Left ventricle myocardium inferior (tissue), 1 donor: ENCODE results near the gene CASZ1. TPM values are rescaled to one million over a fixed set of nuclear protein-coding genes. Genes with fewer than 3 reads are reported as not detected.
A peak's percentile ranks its signal among the peaks of the same experiment; 100 is the strongest.

Source experiments
- DNase-seq: peaks from one replicate; pipeline ENCODE4 v3.0.0-alpha.2; 2020
- H3K27ac ChIP-seq: fragments of 200-600 bp; replicated peaks from 2 replicates; pipeline ENCODE4 v1.8.0; 2021
- H3K27me3 ChIP-seq: fragments of 200-600 bp; 2 replicates; pipeline ENCODE4 v1.8.0; 2021; ENCODE audit warnings: low read depth
- H3K36me3 ChIP-seq: fragments of 200-600 bp; 2 replicates; pipeline ENCODE4 v1.8.0; 2021
- H3K4me1 ChIP-seq: fragments of 200-600 bp; 2 replicates; pipeline ENCODE4 v1.8.0; 2021
- H3K4me3 ChIP-seq: fragments of 200-600 bp; 2 replicates; pipeline ENCODE4 v1.8.0; 2021; ENCODE audit warnings: mild to moderate bottlenecking, moderate library complexity
- H3K9me3 ChIP-seq: fragments of 200-600 bp; replicated peaks from 2 replicates; pipeline ENCODE4 v1.8.0; 2021
- intact Hi-C: fragments of 100-400 bp; cut with micrococcal nuclease; formaldehyde crosslinking; loops from one replicate; pipeline ENCODE4 v1.11.0; 2022
- total RNA-seq: library from RNA; stranded (reverse); fragmentation: NEBNext Ultra II Directional; extraction: Animal tissue kit (Norgen Biotek cat#: 25700); gene quantifications from one replicate; pipeline ENCODE4 v1.2.1, GENCODE V29; 2021
- TF ChIP-seq, protein P1 (sequence below): fragments of 200-600 bp; IDR thresholded peaks from 2 replicates; pipeline ENCODE4 v1.8.0; 2021; ENCODE audit warnings: antibody characterized with exemption, mild to moderate bottlenecking, borderline replicate concordance
- donor health status: DM: no; HTN: yes; CAD: no; lungs with severe emphysema.

Gene CASZ1
- total RNA-seq, 1 donor from 2014 or later = 56.3 TPM

DNA sequence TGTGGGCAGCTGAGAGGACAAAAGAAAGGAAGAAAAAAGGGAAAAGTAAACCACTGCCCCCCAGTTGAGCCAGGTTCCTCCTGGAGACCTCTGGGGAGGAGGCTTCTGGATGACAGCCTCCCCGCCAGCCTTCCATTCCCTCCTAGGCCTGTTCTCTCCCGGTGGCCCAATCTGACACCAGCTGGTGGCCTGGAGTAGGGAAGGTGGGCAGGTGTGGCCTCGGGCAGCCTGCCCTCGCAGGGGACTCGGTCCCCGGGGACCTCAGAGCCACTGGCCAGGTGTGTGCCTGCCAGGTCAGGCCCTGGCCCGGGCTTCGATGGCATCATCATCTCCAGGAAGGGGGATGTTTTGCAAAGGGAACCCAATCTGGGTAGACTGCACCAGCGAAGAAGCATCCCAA is 159.0 kb downstream of the CASZ1 start:
- no peak overlapping the region for H3K27ac ChIP-seq
- intact Hi-C loops = no loop called here

DNA sequence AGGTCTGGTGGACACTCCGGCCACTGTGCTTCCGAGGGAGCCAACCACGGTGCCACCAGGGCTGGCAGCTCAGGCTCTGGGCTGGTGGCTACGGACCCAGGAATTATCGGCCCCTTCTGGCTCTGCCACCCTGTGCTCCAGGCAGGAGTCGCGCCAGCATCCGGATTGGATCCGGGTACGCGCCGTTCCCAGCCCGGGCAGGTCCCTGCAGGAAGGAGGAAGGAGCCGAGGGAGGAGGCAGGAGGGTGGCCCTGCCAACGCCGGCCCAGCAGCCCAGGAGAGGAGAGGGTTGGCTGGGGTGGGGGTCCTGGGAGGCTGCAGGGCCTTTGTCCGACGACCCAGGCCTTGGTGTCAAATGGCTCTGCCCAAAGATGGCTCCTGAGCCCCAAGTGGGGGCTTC is 160.5 kb downstream of the CASZ1 start:
- H3K27me3 ChIP-seq = no peaks in the 10 kb centered on the region
- peak overlapping the region; percentile 0 for H3K4me3 ChIP-seq
- TF ChIP-seq, protein P1, sequence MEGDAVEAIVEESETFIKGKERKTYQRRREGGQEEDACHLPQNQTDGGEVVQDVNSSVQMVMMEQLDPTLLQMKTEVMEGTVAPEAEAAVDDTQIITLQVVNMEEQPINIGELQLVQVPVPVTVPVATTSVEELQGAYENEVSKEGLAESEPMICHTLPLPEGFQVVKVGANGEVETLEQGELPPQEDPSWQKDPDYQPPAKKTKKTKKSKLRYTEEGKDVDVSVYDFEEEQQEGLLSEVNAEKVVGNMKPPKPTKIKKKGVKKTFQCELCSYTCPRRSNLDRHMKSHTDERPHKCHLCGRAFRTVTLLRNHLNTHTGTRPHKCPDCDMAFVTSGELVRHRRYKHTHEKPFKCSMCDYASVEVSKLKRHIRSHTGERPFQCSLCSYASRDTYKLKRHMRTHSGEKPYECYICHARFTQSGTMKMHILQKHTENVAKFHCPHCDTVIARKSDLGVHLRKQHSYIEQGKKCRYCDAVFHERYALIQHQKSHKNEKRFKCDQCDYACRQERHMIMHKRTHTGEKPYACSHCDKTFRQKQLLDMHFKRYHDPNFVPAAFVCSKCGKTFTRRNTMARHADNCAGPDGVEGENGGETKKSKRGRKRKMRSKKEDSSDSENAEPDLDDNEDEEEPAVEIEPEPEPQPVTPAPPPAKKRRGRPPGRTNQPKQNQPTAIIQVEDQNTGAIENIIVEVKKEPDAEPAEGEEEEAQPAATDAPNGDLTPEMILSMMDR = no peak
- H3K36me3 ChIP-seq = peaks cover 22% of the 10 kb centered on the region
- peaks cover 47% of the 10 kb centered on the region for H3K4me1 ChIP-seq
- H3K9me3 ChIP-seq = no peaks in the 10 kb centered on the region
- H3K27ac ChIP-seq = peak overlapping the region; percentile 68
- DNase-seq = no peak
- intact Hi-C loops = no loop called here

More for the DNA sequence above, 159.0 kb downstream of the CASZ1 start:
- peaks cover 27% of the 10 kb centered on the region for H3K36me3 ChIP-seq
- peaks cover 53% of the 10 kb centered on the region for H3K4me1 ChIP-seq
- H3K27me3 ChIP-seq = no peaks in the 10 kb centered on the region
- TF ChIP-seq, protein P1 = no peak
- no peaks in the 10 kb centered on the region for H3K9me3 ChIP-seq
- no peak for DNase-seq
- no peak overlapping the region for H3K4me3 ChIP-seq

DNA sequence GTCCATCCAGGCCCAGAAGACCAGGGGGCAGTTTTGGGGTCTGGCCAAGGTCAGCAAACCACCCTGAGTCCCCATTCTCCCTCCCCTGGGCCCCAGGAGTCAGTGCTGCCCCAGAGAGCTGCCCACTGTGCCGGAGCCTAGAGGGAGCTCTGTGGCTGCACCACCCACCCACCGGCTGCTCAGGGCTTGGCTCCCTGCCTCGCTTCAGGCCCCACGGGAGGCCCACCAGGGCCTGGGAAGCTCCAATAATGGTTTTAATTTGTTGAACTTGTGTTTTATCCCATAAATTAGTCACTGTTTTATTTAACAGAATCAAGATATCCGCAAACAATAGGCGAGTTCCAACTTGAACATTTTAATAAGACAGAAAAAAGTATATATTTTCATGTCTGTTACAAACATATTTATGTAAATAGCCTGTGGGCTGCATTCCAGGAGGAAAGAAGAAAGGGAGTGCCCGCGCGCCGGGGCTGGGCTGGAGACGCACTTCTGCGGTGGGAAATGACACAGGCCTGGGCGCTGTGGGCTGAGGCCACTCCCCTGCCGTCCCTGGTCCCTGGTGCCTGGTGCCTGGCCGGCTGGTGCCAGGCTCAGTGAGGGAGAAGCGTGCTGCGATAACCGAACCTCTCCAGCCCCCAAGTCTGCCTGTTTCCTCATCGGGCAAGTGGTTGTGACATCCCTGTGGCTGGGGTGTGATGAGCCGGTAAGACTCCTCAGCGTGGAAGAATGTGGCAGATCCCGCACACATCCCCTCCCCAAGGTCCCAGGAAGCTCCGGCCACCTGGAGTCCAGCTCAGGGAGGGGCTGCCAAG is 161.2 kb downstream of the CASZ1 start:
- peak overlapping the region; percentile 0 for H3K4me3 ChIP-seq
- H3K4me1 ChIP-seq = peaks cover 40% of the 10 kb centered on the region
- no peaks in the 10 kb centered on the region for H3K27me3 ChIP-seq
- TF ChIP-seq, protein P1 = no peak
- H3K27ac ChIP-seq = peak overlapping the region; percentile 68
- H3K9me3 ChIP-seq = no peaks in the 10 kb centered on the region
- intact Hi-C loops = no loop called here
- DNase-seq = no peak
- H3K36me3 ChIP-seq = peaks cover 26% of the 10 kb centered on the region

DNA sequence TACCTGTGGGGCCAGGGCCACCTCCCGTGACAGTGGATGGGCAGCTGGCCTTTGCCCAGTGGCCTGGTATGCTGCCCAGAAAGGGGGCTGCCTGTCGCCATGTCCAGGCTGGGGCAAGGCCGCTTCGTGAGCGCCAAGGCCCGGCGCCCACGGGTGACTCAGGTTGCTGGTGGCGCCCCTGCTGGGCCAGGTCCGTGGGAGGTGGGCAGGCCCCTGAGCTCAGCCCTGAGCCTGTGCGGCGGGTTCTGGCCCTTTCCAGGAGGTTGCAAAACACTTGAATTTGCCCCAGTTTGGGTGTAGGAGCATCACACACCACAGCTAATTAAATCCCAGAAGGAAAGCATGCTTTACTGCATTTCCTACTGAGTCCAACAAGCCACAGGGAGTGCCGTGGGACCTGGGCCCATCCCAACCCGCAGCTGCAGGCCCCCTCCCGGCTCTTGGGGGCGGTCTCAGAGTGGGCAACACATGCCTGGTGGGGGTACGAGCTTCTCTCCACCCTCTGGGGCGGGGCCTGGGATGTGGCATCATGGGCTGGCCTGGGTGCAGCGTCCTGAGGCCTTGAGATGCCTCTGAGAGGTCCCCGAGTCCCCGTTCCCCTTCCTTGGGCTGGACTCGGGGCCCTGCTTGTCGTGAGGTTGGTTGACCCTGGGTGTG is 161.9 kb downstream of the CASZ1 start:
- H3K27ac ChIP-seq = peak overlapping the region; percentile 68
- no peak overlapping the region for H3K4me3 ChIP-seq
- TF ChIP-seq, protein P1 = no peak
- no peaks in the 10 kb centered on the region for H3K27me3 ChIP-seq
- H3K36me3 ChIP-seq = peaks cover 28% of the 10 kb centered on the region
- peaks cover 34% of the 10 kb centered on the region for H3K4me1 ChIP-seq
- no peak for DNase-seq
- H3K9me3 ChIP-seq = no peaks in the 10 kb centered on the region
- intact Hi-C loops = no loop called here

DNA sequence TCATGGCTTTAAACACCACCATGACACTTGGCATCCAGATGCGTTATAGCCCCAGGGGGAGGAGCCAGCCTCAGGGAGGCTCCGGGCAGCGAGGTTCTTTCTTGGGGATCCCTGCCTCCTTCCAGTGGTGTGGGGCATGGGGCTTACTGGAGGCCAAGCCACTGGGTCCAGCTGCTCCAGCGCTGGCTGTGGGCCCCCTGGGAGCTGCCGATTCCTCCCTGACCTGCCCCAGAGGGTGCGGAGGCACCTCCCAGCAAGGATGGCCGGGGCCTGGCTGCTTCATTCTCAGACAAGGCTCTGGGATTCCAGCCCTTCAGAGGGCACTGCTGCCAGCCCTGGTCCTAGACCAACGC is 162.4 kb downstream of the CASZ1 start:
- Histone ChIP-seq H3K4me1 (peaks cover 37% of the 10 kb centered on the region), H3K27me3 (no peaks in the 10 kb centered on the region), H3K4me3 (no peak overlapping the region), H3K9me3 (no peaks in the 10 kb centered on the region), H3K36me3 (peaks cover 26% of the 10 kb centered on the region), H3K27ac (peak overlapping the region; percentile 68)
- no peak for DNase-seq
- TF ChIP-seq, protein P1 = no peak
- intact Hi-C loops = no loop called here
